Stimulated activated CD4-positive, alpha-beta T cell treated with anti-CD3 and anti-CD28 coated beads, TNF-alpha, amount 100 ng/mL, for 1 hour (primary cell): Measurements from ENCODE around the gene AQP6.
"Not testable (repeated sequence)": the region's sequence is repeated elsewhere in the genome, so short reads cannot be mapped to it uniquely, and the experiment has no call there.

Experiments used
- DNase-seq, 3 donors: peaks; one replicate each; pipeline ENCODE4 v3.0.0-alpha.2; 2020; ENCODE audit warnings: low read depth in 3 of 3, low spot score in 1 of 3

The AQP6 gene

GRCh38 chr12:49989400-49989799 is 16.7 kb downstream of the AQP6 start:
- not testable (repeated sequence) for DNase-seq

- DNase-seq: no peak
These were observed 17.5 kb downstream of the AQP6 start for GRCh38 chr12:49990273-49990672.

GRCh38 chr12:49998453-49998852 is 25.7 kb downstream of the AQP6 start:
- DNase-seq: no peak

- DNase-seq: no peak
These were observed 30.8 kb downstream of the AQP6 start for GRCh38 chr12:50003595-50003994.

- no peak for DNase-seq
These were observed 31.9 kb downstream of the AQP6 start for GRCh38 chr12:50004696-50005095.

- no peak for DNase-seq
These were observed 32.4 kb downstream of the AQP6 start for GRCh38 chr12:50005175-50005574.

GRCh38 chr12:50006280-50006679 is 33.5 kb downstream of the AQP6 start:
- no peak for DNase-seq

- no peak for DNase-seq
These were observed 34.2 kb downstream of the AQP6 start for GRCh38 chr12:50006754-50007442.

GRCh38 chr12:50013361-50014147 is 40.8 kb downstream of the AQP6 start:
- DNase-seq: no peak

GRCh38 chr12:50014342-50014741 is 41.6 kb downstream of the AQP6 start:
- DNase-seq: no peak

GRCh38 chr12:50016501-50017475 is 44.0 kb downstream of the AQP6 start:
- no peak for DNase-seq

GRCh38 chr12:50017641-50018040 is 44.9 kb downstream of the AQP6 start:
- no peak for DNase-seq

GRCh38 chr12:50018154-50018553 is 45.4 kb downstream of the AQP6 start:
- DNase-seq: no peak

- no peak for DNase-seq
These were observed 46.2 kb downstream of the AQP6 start for GRCh38 chr12:50018968-50019367.

GRCh38 chr12:50019524-50019923 is 46.8 kb downstream of the AQP6 start:
- DNase-seq: no peak

GRCh38 chr12:50021031-50021430 is 48.3 kb downstream of the AQP6 start:
- DNase-seq: no peak

GRCh38 chr12:50022903-50023302 is 50.2 kb downstream of the AQP6 start:
- no peak for DNase-seq

GRCh38 chr12:50024227-50024626 is 51.5 kb downstream of the AQP6 start:
- no peak for DNase-seq

- DNase-seq: no peak
These were observed 52.0 kb downstream of the AQP6 start for GRCh38 chr12:50024805-50025186.

GRCh38 chr12:50025187-50026059 is 52.7 kb downstream of the AQP6 start, which contains the start of gene RACGAP1:
Gene RACGAP1, minus strand, starts transcription at chr12:50025494. Its CDS starts 8,779 bp downstream, at chr12:50016715.
- peak; percentile 79 to 92 (median 91) for DNase-seq
